ENCODE data around the gene PPIL3. TPM values are rescaled to one million over a fixed set of nuclear protein-coding genes. Genes with fewer than 3 reads are reported as not detected.

The PPIL3 gene
- total RNA-seq, 1 experiment from 2014 or later = 33.9 TPM

DNA sequence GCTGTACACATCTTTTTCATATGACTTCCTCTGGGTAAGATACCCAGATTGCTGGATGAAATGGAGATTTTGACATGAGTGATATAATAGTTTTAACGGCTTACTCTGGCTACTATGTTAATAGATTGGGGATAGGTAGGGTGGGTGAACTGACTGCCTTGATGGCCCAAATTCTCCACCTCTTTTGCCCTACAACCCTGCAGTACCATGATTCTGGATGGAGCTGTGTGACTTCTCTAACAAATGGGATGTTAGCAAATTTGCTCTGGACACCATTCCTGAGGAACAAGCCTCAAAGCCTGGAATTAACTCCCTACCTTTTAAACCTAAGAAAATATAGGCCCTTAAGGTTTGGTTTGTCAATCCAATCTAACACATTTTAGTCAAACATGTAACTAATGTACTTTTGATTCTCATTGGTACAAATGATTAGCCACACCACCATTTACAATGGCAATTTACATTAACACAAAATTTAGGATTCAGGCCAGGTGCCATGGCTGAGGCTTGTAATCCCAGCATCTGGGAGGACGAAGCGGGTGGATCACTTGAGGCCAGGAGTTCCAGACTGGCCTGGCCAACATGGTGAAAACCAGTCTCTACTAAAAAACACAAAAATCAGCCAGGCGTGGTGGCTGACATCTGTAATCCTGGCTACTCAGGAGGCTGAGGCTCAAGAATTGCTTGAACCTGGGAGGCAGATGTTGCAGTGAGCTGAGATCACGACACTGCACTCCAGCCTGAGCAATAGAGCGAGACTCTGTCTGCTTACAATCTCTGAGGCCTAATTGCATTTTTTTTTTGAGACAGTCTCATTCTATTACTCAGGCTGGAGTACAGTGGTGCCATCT, 37.3 kb downstream of the PPIL3 start:
- ChIA-PET CTCF (interaction anchor here (0.5 kb wide), 1 partner anchor 13 kb away, joined by 3 read pairs; no protein-coding TSS in a partner anchor), POLR2A (interaction anchor here (0.6 to 3.4 kb wide), 3 partner anchors 13 to 278 kb away, joined by 3 to 14 read pairs (median 3); partner anchors contain the start of gene CLK1)
- Mint-ChIP-seq H3K4me3 (ENCODE audit: unreplicated experiment) (no peak overlapping the region), H3K36me3 (ENCODE audit: insufficient read depth, unreplicated experiment) (peaks cover 79% of the 10 kb centered on the region), H3K4me1 (ENCODE audit: insufficient read depth, unreplicated experiment) (no peaks in the 10 kb centered on the region), H3K9me3 (ENCODE audit: unreplicated experiment) (no peaks in the 10 kb centered on the region), H3K27me3 (ENCODE audit: insufficient read depth, unreplicated experiment) (no peaks in the 10 kb centered on the region), H3K27ac (ENCODE audit: low read depth, unreplicated experiment) (no peak overlapping the region)
- no peak for DNase-seq (ENCODE audit: unreplicated experiment)
- intact Hi-C loops (cut with micrococcal nuclease) = no loop called here
- TF ChIP-seq, protein P1, sequence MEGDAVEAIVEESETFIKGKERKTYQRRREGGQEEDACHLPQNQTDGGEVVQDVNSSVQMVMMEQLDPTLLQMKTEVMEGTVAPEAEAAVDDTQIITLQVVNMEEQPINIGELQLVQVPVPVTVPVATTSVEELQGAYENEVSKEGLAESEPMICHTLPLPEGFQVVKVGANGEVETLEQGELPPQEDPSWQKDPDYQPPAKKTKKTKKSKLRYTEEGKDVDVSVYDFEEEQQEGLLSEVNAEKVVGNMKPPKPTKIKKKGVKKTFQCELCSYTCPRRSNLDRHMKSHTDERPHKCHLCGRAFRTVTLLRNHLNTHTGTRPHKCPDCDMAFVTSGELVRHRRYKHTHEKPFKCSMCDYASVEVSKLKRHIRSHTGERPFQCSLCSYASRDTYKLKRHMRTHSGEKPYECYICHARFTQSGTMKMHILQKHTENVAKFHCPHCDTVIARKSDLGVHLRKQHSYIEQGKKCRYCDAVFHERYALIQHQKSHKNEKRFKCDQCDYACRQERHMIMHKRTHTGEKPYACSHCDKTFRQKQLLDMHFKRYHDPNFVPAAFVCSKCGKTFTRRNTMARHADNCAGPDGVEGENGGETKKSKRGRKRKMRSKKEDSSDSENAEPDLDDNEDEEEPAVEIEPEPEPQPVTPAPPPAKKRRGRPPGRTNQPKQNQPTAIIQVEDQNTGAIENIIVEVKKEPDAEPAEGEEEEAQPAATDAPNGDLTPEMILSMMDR (IDR thresholded peaks at IDR 0.05; ENCODE audit: unreplicated experiment) = no peak
- BruUV-seq (replicated peaks) = no TSS peak

DNA sequence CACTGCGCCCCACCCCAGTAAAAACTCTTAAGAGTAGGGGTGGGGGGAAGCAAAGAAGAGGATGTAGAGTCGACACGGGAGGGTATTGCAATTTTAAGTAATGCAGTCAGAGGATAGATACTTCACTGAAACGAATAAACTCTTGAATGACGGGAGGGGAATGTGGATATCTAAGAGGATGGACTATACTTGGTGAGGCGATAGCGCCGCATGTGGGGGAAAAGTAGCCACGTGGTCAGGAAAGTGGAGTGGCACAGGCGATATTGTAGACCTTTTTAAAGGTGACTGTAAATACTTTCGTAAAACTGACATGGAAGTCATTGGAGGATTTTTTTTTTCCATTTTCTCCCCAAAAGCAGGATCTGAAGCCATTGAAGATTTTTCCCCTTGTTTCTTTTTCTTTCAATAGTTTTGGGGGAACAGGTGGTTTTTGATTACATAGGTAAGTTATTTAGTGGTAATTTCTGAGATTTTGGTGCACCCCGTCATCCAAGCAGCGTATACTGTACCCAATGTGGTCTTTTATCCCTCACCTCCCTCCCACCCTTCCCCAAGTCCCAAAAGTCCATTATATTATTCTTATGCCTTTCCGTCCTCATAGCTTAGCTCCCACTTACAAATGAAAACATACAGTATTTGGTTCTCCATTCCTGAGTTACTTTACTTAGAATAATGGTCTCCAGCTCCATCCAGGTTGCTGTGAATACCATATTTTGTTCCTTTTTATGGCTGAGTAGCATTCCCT, 38.2 kb downstream of the PPIL3 start:
- POLR2A ChIA-PET = interaction anchor here (3.4 kb wide), 1 partner anchor 14 kb away, joined by 14 read pairs; the partner anchor contains the start of gene CLK1
- intact Hi-C loops (cut with micrococcal nuclease) = no loop called here
- Mint-ChIP-seq H3K4me1 (ENCODE audit: insufficient read depth, unreplicated experiment) (no peaks in the 10 kb centered on the region), H3K4me3 (ENCODE audit: unreplicated experiment) (no peak overlapping the region), H3K9me3 (ENCODE audit: unreplicated experiment) (no peaks in the 10 kb centered on the region), H3K36me3 (ENCODE audit: insufficient read depth, unreplicated experiment) (peaks cover 69% of the 10 kb centered on the region), H3K27ac (ENCODE audit: low read depth, unreplicated experiment) (no peak overlapping the region), H3K27me3 (ENCODE audit: insufficient read depth, unreplicated experiment) (no peaks in the 10 kb centered on the region)
- BruUV-seq (replicated peaks) = TSS peak; percentile 25
- TF ChIP-seq, protein P1 (IDR thresholded peaks at IDR 0.05; ENCODE audit: unreplicated experiment) = no peak
- CTCF ChIA-PET = interaction anchor here (0.8 kb wide), 1 partner anchor 10 kb away, joined by 3 read pairs; no protein-coding TSS in a partner anchor
- no peak for DNase-seq (ENCODE audit: unreplicated experiment)

DNA sequence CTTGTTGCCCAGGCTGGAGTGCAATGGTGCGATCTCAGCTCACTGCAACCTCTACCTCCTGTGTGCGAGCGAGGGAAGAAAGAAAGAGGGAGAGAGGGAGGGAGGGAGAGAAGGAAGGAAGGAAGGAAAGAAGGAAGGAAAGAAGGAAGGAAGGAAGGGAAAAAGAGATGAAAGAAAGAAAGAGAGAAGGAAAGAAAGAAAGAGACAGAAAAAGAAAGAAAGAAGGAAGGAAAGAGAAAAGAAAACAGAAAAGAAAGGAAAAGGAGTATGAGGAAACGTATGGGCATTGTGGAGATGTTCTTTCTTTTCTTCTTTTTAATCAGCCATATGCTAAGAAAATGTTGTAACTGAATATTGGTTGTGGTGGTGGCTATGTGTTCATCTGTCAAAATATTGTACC, 40.9 kb downstream of the PPIL3 start:
- no peak for DNase-seq (ENCODE audit: unreplicated experiment)
- POLR2A ChIA-PET = interaction anchor here (0.6 to 1.5 kb wide), 3 partner anchors 8 to 14 kb away, joined by 3 to 4 read pairs (median 4); no protein-coding TSS in a partner anchor

More for the DNA sequence above, 40.9 kb downstream of the PPIL3 start:
- H3K4me3 Mint-ChIP-seq (ENCODE audit: unreplicated experiment) = no peak overlapping the region
- intact Hi-C loops (cut with micrococcal nuclease) = no loop called here
- H3K27ac Mint-ChIP-seq (ENCODE audit: low read depth, unreplicated experiment) = no peak overlapping the region
- no TSS peak for BruUV-seq (replicated peaks)
- H3K9me3 Mint-ChIP-seq (ENCODE audit: unreplicated experiment) = no peaks in the 10 kb centered on the region
- H3K4me1 Mint-ChIP-seq (ENCODE audit: insufficient read depth, unreplicated experiment) = no peaks in the 10 kb centered on the region
- no peaks in the 10 kb centered on the region for H3K27me3 Mint-ChIP-seq (ENCODE audit: insufficient read depth, unreplicated experiment)
- CTCF ChIA-PET = interaction anchor here (1.4 kb wide), 1 partner anchor 11 kb away, joined by 3 read pairs; no protein-coding TSS in a partner anchor
- H3K36me3 Mint-ChIP-seq (ENCODE audit: insufficient read depth, unreplicated experiment) = peaks cover 42% of the 10 kb centered on the region
- TF ChIP-seq, protein P1 (IDR thresholded peaks at IDR 0.05; ENCODE audit: unreplicated experiment) = no peak
